PFSK-1 (cell line): ENCODE measurements around the gene SNX13.

Experiments
- FOXP2 ChIP-seq: optimal IDR thresholded peaks from 2 replicates; pipeline ENCODE3; 2011; ENCODE audit warnings: borderline replicate concordance, control low read depth, inconsistent platforms; ENCODE audit not compliant: insufficient read depth; ENCODE audit errors: extremely low read length, extremely low read depth
- POLR2AphosphoS5 ChIP-seq: IDR thresholded peaks from 2 replicates; pipeline ENCODE4 v1.6.1; 2012; ENCODE audit warnings: low read depth, mild to moderate bottlenecking, control low read depth, low read length, moderate library complexity
- SIN3A ChIP-seq: IDR thresholded peaks from 2 replicates; pipeline ENCODE4 v1.6.1; 2012; ENCODE audit warnings: mild to moderate bottlenecking, low read length, moderate library complexity, borderline replicate concordance; ENCODE audit not compliant: insufficient read depth
- TAF1 ChIP-seq: IDR thresholded peaks from 2 replicates; pipeline ENCODE4 v1.6.1; 2012; ENCODE audit warnings: low read length, control low read depth, borderline replicate concordance; ENCODE audit not compliant: insufficient read depth
- TF ChIP-seq, protein P1 (sequence below), 2 experiments: IDR thresholded peaks; 2 replicates each; pipeline versions ENCODE4 v1.6.1 to v1.8.0; 2011 to 2012; ENCODE audit warnings: low read depth in 2 of 2, low read length in 2 of 2, control low read depth in 1 of 2, inconsistent platforms in 1 of 2, mild to moderate bottlenecking in 1 of 2, moderate library complexity in 1 of 2; ENCODE audit not compliant: insufficient read depth in 1 of 2

The SNX13 gene

DNA sequence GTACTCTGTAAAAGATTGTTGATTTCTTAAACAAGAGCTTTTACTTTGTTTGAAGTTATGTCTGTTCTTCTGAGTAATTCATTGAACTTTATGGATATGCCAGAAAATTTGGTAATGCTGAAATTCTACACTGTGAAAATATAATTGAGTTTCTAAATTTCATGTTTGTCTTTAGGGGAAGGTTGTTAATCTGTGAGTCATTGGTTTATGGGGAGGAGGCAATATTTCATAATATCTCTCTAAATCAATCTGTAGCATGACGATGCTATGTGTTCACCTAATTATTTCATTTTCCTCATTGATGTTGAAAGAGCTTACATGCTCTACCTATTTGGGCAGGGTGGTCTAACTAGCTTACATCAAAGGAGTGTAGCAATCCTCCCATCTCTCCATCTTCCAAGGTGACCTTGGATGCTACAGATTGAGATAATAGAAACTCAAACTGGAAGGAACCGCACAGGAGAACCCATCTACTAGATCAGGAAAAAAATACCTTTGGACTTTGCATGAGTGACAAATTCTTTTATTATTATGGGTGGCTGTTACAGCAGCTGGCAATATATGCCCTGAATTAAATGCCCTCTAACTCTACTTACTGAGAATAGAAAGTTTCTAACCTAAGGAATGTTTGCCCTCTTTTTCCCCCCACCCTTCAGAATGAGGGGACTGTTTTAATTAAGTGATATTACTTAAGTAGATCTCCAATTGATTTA, 8.4 kb upstream of the SNX13 start:
- no peak for TF ChIP-seq POLR2AphosphoS5
- no peak for TF ChIP-seq SIN3A
- TF ChIP-seq, protein P1, sequence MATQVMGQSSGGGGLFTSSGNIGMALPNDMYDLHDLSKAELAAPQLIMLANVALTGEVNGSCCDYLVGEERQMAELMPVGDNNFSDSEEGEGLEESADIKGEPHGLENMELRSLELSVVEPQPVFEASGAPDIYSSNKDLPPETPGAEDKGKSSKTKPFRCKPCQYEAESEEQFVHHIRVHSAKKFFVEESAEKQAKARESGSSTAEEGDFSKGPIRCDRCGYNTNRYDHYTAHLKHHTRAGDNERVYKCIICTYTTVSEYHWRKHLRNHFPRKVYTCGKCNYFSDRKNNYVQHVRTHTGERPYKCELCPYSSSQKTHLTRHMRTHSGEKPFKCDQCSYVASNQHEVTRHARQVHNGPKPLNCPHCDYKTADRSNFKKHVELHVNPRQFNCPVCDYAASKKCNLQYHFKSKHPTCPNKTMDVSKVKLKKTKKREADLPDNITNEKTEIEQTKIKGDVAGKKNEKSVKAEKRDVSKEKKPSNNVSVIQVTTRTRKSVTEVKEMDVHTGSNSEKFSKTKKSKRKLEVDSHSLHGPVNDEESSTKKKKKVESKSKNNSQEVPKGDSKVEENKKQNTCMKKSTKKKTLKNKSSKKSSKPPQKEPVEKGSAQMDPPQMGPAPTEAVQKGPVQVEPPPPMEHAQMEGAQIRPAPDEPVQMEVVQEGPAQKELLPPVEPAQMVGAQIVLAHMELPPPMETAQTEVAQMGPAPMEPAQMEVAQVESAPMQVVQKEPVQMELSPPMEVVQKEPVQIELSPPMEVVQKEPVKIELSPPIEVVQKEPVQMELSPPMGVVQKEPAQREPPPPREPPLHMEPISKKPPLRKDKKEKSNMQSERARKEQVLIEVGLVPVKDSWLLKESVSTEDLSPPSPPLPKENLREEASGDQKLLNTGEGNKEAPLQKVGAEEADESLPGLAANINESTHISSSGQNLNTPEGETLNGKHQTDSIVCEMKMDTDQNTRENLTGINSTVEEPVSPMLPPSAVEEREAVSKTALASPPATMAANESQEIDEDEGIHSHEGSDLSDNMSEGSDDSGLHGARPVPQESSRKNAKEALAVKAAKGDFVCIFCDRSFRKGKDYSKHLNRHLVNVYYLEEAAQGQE (IDR thresholded peaks at IDR 0.05; ENCODE audit: insufficient read depth in 1 of 2, low read depth in 2 of 2, low read length in 2 of 2): no peak
- no peak for TF ChIP-seq FOXP2
- TF ChIP-seq TAF1: no peak

DNA sequence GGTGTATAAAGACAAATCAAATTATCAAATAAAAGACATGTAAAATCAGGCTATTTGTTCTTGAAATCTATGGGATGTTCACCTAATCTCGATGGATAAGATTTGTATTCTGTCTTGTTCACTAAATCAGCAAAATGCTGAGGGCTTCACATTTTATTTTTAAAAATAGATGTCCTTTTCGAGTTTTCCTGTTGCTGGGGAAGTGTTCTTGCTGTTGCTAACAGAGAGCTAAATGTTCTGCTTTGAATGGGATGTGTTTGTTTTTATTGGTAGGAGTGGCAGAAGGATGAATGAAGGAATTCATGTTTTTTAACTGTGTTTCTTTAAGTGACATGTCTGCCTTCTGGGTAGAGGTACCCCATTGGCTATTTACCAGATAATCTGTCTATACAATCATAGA, 7.3 kb upstream of the SNX13 start:
- no peak for TF ChIP-seq POLR2AphosphoS5
- TF ChIP-seq SIN3A: no peak
- no peak for TF ChIP-seq TAF1
- no peak for TF ChIP-seq FOXP2
- TF ChIP-seq, protein P1 (IDR thresholded peaks at IDR 0.05; ENCODE audit: insufficient read depth in 1 of 2, low read depth in 2 of 2, low read length in 2 of 2): no peak

DNA sequence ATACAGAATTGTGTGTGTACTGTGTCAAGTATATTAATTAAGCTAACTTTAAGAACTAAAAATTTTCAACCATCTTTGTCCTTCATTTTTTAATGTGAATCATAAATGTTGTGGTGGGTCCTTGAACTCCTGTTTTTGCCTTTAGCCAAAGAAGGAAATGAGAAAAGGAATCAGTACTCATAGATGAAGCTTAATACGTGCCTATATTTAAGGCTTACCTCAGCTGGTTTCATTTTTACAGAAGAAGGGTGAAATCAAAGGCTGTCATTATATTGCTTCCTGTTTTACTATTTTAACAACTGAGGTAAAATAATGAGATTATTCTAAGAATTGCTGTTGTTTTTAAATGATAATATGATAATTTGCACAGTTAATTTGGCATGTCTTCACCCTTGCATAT, 6.3 kb upstream of the SNX13 start:
- TF ChIP-seq FOXP2 (no peak), SIN3A (no peak), TAF1 (no peak), POLR2AphosphoS5 (no peak)
- TF ChIP-seq, protein P1 (IDR thresholded peaks at IDR 0.05; ENCODE audit: insufficient read depth in 1 of 2, low read depth in 2 of 2, low read length in 2 of 2): no peak

DNA sequence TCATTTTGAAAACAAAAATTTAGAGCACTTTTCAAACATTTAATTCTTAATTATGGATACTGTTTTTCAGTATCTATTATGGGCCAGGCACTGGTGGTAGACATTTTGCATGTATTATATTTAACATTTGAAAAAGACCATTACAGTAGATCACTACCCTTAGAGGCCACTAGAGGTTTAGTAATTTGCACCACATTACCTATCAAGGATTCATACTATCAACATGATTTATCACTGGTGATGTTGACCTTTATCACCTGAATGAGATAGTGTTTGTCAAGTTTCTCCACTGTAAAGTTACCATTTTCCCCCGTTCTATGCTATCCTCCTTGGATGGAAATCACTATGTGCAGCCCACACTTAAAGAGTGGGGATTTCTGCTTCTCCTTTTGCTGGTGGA, 4.4 kb upstream of the SNX13 start:
- no peak for TF ChIP-seq TAF1
- TF ChIP-seq POLR2AphosphoS5: no peak
- no peak for TF ChIP-seq SIN3A
- no peak for TF ChIP-seq FOXP2
- TF ChIP-seq, protein P1 (IDR thresholded peaks at IDR 0.05; ENCODE audit: insufficient read depth in 1 of 2, low read depth in 2 of 2, low read length in 2 of 2): no peak

DNA sequence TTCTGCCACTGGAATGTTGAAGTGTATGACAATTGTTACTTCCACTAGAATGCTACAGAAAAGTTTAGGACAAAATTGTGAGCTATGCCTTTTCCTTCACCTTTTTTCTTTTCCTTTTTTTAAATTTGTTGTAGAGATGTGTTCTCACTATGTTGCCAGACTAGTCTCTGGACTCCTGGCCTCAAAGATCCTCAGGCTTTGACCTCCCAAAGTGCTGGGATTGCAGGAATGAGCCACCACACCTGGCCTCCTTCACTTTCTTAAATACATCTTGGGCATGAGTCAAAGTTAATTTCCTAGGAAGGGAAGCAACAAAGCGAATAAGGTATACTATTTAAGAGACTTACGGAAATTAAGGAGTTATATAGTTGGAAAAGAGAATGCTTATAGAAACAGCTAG, 2.7 kb upstream of the SNX13 start:
- TF ChIP-seq FOXP2 (no peak), SIN3A (no peak), TAF1 (no peak), POLR2AphosphoS5 (no peak)

DNA sequence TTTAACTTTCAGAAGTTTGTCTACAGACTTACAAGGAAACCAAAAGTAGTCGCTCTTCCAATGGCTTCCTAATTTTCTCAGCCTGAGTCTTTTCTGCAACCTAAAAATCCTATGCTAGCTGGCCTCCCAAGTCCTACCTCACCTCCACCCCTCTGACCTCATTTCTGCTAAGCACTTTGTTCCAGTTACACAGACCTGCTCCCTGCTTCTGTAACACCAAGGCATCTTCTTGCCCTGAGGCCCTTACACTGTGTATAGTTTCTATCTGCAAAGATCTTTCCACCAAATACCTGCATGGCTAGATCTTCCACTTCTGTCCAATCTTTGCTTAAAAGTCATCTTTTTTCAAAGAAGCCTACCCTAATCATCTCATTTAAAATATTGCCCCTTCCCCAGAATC, 1.9 kb upstream of the SNX13 start:
- TF ChIP-seq SIN3A (no peak), TAF1 (no peak), POLR2AphosphoS5 (no peak), FOXP2 (no peak)
- TF ChIP-seq, protein P1 (IDR thresholded peaks at IDR 0.05; ENCODE audit: insufficient read depth in 1 of 2, low read depth in 2 of 2, low read length in 2 of 2): no peak
